A549 (cell line): ENCODE measurements around the gene NKTR.

Experiments
- FOSL2 ChIP-seq, 2 experiments: fragments of 450-650 bp in 1 of 2; fragments of >200 bp in 1 of 2; sonication (Bioruptor Twin) in 1 of 2; formaldehyde crosslinking; IDR thresholded peaks; 2 replicates each; pipeline versions ENCODE4 v1.5.0 to v1.6.1; 2016 to 2020; ENCODE audit warnings: mild to moderate bottlenecking in 1 of 2, moderate library complexity in 1 of 2
- POLR2A ChIP-seq: IDR thresholded peaks from 2 replicates; pipeline ENCODE4 v1.6.1; 2012; ENCODE audit warnings: mild to moderate bottlenecking, low read length
- RAD21 ChIP-seq, 2 experiments: fragments of >200 bp in 1 of 2; sonication (Bioruptor Twin) in 1 of 2; formaldehyde crosslinking in 1 of 2; IDR thresholded peaks in 1 of 2; conservative IDR thresholded peaks in 1 of 2; 2 replicates in 1 of 2; 3 replicates in 1 of 2; pipeline ENCODE4 v1.6.1; 2012 to 2018; ENCODE audit warnings: inconsistent platforms in 1 of 2
- TF ChIP-seq, protein P1 (sequence below): fragments of >200 bp; sonication (Bioruptor Twin); formaldehyde crosslinking; IDR thresholded peaks from 3 replicates; pipeline ENCODE4 v1.5.1; 2016

DNA sequence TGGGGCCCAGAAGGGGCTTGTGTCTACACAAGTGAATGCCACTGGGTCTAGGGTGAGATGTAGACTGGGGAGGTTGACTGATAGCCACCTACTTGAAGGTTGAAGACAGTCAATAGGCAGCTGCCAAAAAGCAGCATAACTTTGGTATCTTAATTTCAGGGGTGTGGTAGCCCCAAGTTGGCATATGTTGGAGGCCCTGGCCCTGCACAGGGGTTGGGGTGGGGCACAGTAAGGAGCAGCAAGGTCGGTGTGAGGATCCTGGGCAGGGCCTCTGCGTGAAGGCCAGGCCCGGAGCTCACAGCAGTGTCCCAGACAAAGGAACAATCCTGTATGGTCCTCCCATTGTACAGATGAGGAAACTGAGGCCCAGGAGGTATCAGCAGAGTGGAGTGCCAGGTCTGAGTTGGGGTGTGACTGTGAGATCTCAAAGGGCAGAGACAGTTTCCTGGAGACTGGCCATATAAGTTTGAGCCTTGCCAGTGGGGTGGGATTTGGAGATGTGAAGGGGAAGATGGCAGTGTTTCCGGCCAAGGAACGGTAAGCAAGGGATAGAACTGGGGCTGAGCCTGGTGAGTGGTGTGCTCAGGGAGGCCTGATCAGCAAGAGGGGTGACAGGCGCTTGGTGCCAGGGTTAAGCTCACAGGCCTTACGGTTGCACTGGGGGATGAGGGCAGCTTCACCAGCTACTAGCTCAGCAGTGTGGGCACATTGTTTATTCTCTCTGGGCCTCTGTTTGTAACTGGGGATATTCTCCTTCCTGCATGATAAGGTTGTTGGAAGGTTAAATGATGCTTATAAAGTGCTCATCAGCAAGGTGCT is 86.6 kb downstream of the NKTR start:
- TF ChIP-seq, protein P1, sequence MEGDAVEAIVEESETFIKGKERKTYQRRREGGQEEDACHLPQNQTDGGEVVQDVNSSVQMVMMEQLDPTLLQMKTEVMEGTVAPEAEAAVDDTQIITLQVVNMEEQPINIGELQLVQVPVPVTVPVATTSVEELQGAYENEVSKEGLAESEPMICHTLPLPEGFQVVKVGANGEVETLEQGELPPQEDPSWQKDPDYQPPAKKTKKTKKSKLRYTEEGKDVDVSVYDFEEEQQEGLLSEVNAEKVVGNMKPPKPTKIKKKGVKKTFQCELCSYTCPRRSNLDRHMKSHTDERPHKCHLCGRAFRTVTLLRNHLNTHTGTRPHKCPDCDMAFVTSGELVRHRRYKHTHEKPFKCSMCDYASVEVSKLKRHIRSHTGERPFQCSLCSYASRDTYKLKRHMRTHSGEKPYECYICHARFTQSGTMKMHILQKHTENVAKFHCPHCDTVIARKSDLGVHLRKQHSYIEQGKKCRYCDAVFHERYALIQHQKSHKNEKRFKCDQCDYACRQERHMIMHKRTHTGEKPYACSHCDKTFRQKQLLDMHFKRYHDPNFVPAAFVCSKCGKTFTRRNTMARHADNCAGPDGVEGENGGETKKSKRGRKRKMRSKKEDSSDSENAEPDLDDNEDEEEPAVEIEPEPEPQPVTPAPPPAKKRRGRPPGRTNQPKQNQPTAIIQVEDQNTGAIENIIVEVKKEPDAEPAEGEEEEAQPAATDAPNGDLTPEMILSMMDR: no peak
- TF ChIP-seq RAD21 (conservative IDR thresholded peaks at IDR 0.05 in 1 of 2, IDR thresholded peaks at IDR 0.05 in 1 of 2): no peak
- no peak for TF ChIP-seq FOSL2 (IDR thresholded peaks at IDR 0.05)
- no peak for TF ChIP-seq FOSL2 (CRISPR knock-in tag; IDR thresholded peaks at IDR 0.05)
- TF ChIP-seq POLR2A: no peak
